Amniotic stem cell (primary cell): Measurements from ENCODE around the gene NDUFA13.
A peak's percentile ranks its signal among the peaks of the same experiment; 100 is the strongest.
"Not testable (repeated sequence)": the region's sequence is repeated elsewhere in the genome, so short reads cannot be mapped to it uniquely, and the experiment has no call there.

Experiments
- DNase-seq: peaks from one replicate; lab custom pipeline; 2025; lab: John Stamatoyannopoulos, UW

NDUFA13 gene

DNA sequence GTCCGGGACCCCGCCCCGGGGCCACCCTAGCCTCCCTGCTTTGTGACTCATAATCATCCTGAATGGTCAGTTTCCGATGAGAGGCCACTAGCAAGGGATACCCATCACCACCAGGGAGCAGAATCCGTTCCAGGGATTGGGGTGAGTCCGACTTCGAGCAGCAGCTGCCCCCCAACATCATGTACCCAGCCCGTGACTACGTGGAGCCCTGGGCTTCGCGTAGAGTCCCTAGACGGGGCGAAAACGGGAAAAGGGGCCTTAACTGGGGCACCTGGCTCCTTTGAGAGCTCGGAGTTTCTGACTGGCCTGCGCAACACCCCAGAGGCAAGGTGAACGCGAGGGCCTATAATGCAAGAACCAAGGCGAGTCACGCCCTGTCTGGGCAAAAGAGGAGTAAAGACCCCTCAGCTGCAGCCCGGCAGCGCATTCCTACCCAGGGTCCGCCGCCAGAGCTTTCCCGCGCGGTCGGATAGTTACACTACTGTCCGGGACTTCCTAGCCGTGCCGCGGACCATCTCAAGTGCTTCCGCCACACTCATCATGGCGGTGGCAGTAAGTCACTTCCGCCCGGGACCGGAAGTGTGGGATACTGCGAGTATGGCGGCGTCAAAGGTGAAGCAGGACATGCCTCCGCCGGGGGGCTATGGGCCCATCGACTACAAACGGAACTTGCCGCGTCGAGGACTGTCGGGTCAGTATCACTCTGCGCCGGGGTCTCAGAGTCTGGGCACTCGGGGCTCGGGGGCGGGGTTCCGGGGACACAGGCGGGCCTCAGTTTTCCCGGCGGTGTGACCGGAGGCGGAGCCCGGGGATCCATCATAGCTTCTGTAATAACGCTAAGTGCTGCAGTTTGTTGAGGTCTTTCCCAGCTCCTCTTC is at the start of gene NDUFA13:
Gene NDUFA13, plus strand, starts transcription at position 584 of the 878 bp plus-strand sequence. Its CDS starts 14 bp downstream, at position 598.
- peak; percentile 77 for DNase-seq

DNA sequence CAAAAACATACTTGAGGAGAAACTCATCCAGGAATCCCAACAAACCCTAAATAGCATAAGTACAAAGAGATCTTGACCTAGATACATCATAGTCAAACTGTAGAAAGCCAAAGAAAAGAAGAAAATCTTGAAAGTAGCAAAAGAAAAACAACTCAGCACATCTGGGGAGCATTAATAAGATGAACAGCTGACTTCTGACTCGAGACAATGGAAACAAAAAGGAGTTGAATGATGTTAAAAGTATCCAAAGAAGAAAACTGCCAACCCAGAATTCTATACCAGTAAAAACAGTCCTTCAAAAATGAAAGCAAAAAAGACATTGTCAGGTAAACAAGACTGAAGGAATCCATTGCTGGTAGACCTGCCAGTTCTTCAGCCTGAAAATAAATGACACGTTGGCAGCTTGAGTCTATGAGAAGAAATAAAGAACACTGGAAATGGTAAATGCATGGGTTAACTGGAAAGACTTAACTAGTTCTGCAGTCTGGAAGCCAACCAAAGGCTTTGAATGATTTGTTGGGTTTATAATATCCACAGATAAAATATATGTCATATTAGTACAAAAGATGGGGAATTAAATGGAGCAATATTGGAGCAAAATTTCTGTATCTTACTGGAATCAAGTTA is 47.5 kb upstream of the NDUFA13 start:
- no peak for DNase-seq

DNA sequence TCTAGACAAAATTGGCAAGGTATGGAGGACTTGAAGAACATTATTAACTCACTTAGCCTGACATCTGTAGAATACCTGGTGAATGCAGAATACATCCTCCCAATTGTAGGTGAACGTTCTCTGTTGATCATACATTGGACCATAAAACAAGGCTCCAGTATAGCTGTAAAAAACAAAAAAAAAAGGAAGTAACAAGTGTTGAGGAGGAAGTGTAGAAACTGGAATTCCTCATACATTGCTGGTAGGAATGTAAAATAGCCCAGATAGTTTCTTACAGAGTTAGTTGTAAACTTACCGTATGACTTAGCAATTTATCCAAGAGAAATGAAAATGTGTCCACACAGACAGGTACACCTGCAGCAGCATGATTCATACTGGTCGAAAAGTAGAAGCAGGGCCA is 45.4 kb upstream of the NDUFA13 start:
- no peak for DNase-seq

DNA sequence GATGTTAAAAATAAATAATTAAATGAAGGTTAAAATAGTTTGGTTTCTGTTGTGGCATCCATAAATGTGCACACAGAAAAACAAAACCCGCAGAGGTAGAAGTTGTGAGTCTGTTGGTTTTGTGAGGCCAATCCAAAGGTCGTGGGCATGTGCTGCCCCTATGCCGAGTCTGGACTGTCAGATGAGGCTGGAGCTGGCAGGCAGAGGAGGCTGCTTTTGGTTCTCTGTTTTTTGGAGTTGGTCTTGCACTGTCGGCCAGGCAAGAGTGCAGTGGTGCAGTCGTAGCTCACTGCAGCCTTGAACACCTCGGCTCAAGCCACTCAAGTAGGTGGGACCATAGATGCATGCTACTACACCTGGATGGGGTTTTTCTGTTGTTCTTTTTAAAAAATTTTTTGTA is 44.3 kb upstream of the NDUFA13 start:
- no peak for DNase-seq

DNA sequence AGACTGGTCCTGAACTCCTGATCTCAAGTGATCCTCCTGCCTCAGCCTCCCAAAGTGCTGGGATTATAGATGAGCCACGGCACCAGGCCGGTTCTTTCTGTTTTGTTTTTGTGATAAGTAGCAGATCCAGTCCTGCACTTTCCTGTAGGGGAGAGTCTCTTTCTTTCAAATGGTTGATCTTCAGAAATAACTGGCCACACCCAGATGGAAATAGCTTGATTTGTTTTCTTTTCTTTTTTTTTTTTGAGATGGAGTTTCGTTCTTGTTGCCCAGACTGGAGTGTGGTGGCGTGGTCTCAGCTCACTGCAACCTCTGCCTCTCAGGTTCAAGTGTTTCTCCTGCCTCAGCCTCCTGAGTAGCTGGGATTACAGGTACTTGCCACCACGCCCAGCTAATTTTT is 43.9 kb upstream of the NDUFA13 start:
- not testable (repeated sequence) for DNase-seq

DNA sequence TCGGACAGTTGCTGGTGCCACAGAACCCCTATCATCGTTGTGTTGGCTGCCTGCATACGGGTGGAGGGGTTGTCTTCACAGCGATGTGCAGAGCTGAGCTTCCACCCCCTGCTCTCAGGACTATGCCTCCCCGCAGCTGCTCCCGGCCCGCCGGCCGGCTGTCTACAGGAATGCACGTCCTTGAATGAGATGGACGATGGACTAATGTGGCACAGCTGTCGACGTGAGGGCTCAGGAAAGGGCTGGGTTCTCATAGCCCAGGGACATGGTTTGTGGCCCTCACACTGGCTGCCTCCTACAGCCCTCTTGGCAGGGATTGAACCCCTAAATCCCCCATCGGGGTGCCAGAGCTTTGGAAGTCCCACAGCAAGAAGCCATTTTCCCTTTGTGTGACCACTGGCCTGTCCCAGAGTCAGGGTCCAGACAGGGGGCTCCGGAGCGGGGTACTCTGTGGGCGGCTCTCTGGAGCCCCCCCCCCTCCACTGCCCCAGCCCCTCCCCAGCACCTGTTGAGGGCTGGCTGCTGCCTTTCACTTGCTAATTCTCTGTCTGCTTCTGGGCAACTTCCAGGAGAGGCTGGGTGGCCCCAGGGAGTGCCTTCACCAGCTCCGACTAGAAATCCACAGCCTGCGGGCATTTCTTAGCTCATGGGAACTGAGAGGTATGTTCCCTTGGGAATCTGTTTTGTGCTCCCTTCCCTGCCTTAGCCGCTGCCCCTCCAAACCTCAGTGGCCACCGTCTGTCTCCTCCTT is 40.8 kb upstream of the NDUFA13 start:
- no peak for DNase-seq

DNA sequence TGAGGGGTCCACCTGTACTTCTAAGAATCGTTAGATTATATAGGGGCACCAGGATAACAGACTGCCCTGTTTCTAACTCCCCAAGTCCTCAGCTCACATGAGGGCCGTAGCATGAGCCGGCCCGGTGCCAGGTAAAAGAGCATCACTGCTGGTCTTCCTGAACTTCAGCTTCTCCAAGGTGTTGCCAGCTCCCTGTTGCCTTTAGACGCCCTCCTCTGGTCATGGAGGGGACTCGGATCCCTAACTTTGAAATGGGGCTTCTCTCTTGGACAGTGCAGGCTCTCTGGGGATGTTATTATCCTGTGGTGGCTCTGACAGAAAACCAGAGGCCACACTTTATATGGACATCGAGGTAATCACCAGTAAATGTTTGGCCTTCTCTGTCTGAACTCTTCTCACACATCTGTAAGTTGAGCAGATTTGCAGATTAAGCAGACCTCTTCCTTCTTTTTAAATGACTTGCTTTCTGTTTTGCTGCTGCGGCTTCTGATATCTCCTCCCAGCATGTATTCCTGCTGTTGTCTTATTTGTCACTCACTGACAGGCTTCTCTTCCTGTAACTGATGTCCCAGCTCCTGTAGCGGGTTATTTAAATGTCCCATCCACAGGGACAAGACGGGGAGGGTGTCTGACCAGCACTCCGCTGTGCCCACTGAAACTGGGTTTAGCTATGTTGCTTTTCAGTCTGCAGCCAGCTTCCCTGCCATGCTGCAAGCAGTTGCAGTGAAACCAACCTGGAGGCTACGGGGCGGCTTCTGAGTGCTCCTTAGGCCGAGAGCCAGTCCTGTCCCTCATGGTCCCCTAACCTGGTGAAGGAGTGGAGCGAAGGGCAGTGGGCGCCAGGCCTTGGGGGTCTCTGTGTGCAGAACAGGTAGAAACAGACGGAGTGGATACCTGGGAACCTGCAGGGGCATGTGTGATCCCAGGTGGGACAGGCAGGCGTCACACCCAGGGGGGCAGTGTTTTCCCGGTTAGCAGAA is 39.9 kb upstream of the NDUFA13 start:
- DNase-seq, result no peak

DNA sequence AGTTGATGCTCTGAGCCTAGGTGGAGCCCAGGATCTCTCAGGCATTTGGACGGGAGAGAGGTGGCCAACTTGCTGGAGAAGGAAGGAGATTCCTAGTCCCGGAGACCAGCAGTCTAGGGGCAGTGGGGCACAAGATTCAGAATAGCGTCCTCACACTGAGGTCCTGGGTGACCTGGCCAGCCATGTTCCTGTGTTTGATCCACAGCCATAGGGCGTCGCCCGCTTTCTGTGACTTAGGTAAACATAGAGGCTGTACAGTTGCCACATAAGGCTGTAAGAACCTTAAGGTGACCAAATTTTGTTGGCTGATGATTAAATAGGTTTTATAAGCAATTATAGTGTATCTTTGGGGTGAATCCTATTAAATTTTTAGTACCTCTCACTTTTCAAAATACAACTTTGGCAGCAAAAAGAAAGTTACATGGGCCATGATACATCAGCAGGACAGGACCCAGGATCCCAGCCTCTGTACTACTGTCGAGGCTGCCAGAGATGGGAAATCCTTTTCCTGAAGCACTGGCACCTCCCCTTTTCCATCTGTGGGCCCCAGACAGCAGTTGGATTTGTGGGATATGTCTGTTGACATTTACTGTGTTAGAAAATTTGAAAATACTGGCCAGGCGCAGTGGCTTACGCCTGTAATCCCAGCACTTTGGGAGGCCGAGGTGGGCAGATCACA is 38.2 kb upstream of the NDUFA13 start:
- DNase-seq, result no peak

DNA sequence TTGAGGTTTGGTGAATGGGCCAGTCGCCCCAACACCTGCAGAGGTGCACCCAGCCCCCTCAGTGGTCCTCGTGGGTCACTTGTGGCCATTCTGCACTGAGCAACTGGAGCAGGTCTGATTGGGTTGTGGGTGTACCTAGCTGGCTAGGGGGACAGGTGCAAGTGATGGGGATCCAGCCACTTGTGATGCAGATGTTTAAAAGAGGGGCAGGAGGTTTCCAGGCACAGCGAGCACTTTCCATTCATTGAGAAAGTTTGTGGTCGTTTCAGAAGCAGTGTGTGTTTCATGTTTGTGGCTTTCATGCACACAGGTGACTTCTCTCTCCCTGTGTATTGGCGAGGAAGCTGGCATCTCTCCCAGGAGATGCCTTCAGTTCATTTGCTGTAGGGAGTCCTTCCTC is 35.3 kb upstream of the NDUFA13 start:
- no peak for DNase-seq

DNA sequence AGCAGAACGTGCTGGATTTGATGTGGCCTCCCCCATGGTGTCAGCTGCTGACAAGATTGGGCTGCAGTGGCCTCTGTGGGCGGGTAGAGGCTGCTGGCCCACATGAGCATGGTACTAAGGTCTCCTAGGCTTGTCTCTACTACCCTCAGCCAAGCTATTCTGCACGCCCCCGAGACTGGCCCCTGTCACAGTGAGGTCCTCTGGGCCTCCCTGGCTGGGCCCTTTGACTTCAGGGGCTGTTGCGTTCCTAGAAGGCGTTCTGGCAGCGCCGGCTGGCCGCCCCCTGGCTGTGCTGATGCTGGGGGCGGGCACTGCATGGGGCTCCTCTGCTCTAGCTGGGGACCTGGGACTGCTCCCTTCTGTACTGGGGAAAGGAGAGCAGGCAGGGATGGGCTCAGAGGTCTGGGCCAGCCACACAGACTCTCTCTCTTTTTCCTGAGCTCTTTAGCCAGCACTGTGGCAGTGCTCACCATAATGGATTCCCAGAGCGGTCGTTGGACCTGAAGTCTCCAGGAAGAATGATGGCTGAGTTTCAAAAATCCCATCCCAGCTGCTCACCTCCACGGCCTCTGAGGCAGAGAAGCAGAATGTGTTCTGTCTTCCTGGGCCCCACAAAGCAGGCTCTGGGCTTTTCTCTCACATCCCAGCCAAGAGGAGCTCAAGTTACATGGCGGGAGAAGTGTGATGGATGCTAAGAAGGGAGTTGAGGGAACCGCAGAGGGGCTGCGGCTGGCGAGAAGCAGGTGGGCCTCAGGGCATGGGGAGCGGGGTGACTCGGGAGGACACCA is 33.0 kb upstream of the NDUFA13 start:
- DNase-seq, result no peak

DNA sequence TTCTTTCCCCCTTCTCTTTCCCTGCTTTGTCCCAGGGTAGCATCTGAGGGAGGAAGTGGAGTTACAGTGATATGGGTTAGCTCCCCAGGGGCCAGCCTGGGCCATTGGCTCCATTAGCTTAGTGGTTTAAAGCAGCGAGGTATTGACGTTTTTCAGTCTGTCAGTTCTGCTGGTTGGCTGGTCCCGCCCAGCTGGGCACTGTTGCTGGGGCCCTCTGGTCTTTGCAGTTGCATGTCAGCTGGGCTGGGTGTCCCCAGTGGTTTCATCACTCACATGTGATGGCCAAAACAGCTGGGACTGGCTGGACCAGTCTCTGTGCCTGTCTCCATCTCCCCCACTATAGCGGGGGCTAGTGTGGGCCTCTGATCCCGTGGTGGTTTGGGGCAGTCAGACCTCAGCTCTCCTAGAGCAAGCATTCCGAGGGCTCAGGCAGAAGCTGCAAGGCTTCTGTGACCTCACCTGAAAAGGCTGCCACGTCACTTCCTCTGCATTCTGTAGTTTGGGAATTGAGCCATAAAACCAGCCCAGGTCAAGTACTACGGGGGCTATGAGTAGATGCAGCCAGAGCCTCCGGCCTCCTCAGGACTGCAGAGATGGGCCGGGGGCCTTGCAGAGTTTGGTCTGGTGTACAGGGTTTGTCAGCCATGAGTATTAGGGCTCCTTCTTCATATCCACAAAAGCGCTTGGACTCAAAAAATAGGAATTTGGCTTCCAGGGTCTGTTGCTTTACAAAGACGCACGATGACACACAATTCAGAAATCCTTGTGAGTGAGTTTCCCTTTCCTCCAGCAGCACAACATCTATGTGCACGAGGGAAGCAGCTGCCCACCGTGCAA is 30.6 kb upstream of the NDUFA13 start:
- no peak for DNase-seq

DNA sequence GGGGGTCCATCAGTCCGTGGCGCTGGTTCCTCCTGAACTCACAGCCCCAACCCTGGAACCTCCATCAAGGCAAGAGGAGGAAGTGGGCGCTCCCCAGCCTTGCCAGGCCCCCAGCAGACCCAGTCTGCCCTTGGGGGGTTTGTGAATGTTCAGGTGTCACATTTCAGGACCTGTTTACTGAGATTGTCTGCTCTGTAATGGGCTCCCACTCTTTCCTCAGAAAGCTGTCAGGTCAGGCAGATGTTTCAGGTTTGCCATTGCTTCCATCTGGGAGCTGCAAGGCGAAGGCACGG is 30.1 kb upstream of the NDUFA13 start:
- no peak for DNase-seq

DNA sequence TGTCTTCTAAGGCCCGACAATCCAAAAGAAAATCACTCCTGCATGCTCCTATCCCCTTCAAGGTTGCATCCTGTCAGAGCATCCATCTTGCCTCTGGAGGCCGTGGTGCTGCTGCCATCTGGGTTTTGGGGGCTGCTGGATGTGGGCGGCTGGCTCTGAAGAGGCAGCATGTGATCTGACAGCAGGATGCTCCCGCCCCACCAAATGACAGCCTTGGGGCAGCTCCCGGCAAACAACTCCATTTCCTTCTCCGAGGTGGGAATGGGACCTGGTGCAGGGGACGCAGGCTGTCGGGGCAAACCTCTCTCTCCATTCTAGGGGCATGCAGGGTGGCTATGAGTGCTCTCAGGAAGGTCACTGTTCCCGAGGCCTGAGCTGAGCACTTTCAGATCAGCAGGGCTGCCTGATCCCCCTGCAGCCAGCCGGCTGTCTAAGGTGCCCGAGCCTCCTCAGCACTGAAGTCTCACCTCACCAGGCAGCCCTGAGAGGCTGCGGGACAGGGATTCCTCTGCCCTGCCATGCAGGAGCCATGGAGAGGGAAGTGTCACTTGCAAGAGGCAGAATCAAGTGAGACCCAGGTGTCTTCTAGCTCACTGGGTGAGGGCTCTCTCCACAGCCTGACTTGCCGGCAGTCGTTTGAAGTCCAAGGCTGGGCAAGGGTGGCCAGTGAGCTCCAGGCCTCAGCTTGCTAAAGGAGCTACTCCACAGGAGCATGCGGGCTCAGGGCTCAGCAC is 29.5 kb upstream of the NDUFA13 start:
- DNase-seq, result no peak

DNA sequence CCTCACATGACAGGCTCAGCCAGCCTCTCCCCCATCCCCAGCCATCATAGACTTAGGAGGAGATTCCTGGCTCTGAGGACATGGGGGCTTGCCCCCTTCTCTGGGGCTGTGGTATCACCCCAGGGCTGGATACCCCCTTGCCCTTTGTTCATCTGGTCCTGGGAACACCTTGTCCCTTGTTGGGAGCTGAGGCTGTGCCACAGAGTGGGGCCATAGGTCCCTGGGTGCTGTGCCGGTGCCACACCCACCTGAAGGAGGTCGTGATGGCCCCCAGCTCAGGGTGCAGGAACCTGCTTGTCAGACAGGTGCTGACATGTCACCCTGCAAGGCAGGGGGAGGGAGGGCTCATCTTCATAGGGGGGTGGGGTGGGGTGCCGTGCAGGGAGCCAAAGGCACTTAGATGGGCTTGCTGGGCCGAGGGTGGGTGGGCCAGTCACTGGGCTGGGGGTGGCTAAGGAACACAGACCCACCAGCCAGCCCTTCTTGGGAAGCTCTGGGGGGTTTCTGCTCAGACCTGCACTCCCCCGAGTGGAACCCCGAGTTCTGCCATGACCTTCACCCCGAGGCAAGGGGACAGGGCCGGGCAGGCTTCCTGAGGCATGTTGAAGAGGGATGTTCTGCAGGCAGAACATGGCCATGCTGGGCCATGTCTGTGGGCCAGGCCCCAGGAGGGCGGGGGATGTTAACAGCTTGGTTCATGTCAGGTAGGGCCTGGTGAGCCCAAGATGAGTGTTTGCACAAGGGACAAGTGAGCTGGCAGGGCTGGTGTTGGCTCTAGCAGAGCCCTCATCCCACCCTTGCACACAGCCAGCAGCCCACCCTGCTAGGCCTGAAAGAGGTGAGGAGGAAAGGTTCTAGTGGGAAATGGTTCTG is 28.7 kb upstream of the NDUFA13 start:
- no peak for DNase-seq

DNA sequence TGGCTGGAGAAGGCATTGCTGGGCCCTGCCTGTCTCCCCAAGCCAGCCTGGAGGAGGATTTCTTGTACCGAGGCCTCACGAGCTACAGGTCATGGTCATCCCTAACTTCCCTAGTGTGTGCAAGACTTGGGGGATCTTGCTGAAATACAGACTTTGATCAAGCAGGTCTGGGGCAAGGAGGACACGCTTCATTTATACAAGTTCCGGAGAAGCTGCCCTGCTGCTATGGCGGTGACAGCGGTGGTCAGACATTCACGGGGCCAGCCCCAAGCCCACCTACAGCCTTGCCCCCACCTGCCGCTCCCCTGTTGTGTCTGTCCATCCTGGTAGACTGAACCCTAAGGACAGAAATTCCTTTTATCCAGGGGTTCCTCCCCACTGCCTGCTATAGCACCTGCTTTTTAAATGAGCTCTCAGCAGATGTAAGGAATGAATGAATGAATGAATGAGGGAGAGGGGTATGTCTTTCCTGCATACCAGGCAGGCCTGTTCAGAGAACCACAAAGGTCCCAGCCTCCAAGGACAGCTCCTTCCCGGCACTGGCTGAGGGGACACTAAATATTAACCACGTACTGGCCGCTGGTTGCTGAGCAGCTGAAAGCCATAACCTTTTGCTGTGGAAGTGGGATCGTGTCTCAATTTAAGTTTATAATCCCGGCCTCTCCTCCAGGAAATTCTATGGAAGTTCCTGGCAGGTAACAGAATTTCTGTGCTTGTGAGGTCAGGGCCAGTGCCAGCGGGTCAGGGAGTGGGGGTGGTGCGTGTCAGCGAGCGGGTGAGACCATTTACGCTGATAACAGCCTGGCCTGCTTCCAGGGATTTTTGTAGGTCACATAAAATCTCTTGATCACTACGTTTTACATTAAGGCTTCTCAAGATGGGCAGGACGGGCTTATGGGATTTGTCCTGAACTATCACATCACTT is 27.8 kb upstream of the NDUFA13 start:
- DNase-seq, result no peak

DNA sequence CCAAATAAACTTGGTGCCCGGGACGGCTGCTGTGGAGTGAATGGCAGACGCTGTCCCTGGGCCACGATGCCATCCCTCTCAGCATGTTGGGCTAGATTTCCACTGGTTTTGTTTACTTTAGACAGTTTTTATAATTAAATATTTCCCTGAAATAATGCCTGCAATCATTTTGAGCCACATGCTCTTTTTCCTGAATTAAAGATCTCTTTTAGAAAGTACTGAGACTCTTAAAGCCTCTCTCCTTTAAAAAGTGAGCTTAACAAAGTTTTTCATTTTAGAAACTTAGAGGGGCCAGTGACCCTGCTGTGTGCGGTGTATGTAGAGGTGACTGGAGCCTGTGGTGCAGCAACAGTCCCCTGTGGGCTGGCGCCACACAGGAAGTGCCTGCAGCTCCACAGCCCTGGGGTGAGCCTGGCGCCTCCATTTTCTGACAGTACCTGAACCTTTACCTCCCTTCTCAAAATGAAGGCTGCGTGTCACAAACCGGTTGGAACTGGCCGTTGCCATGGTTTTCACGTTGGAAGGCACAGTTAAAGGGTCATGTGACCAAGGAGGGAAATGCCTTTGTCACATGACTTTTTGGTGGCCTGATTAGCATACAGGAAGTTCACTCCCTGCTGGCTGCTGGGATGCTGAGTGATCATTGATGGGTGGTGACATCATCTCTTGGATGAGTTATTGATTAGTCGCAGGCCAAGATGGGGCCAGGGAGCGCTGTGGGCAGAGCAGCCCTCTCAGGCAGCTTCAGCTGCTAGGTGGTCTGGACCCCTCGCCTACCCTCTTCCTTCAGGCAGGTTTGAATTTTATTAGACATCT is 26.9 kb upstream of the NDUFA13 start:
- DNase-seq, result peak; percentile 90
